Sigmoid colon (tissue), 7 donors: ENCODE data around the gene ACAT2. TPM values are rescaled to one million over a fixed set of nuclear protein-coding genes. Genes with fewer than 3 reads are reported as not detected.

Source experiments
- DNase-seq: peaks from one replicate; pipeline ENCODE4 v3.0.0-alpha.2; 2019
- H3K27ac ChIP-seq, 4 donors: fragments of 200-600 bp; sonication (generic); one replicate each; pipeline ENCODE4 v1.5.1; 2016 to 2019; ENCODE audit warnings: mild to moderate bottlenecking in 1 of 4
- H3K27me3 ChIP-seq, 3 donors: fragments of 200-600 bp; sonication (generic); one replicate each; pipeline ENCODE4 v1.5.1; 2019; ENCODE audit warnings: mild to moderate bottlenecking in 1 of 3
- H3K36me3 ChIP-seq, 4 donors: fragments of 200-600 bp; sonication (generic); one replicate each; pipeline ENCODE4 v1.5.1; 2016 to 2019
- H3K4me1 ChIP-seq, 4 donors: fragments of 200-600 bp; sonication (generic); one replicate each; pipeline ENCODE4 v1.5.1; 2017 to 2019
- H3K4me3 ChIP-seq, 4 donors: fragments of 200-600 bp; sonication (generic); one replicate each; pipeline ENCODE4 v1.5.1; 2017 to 2019; ENCODE audit warnings: mild to moderate bottlenecking in 2 of 4, moderate library complexity in 1 of 4
- H3K9me3 ChIP-seq, 4 donors: fragments of 200-600 bp in 3 of 4; sonication (generic) in 3 of 4; one replicate each; pipeline versions ENCODE4 v1.5.1 to v1.6.1; 2013 to 2019
- EP300 ChIP-seq, 4 donors: sonication (generic); formaldehyde crosslinking; IDR thresholded peaks; one replicate each; pipeline ENCODE4 v1.6.1; 2017; ENCODE audit warnings: antibody characterized with exemption in 4 of 4
- POLR2A ChIP-seq, 2 donors: fragments of 450-650 bp; IDR thresholded peaks; one replicate each; pipeline ENCODE4 v1.6.1; 2016; ENCODE audit warnings: antibody characterized with exemption in 2 of 2, mild to moderate bottlenecking in 2 of 2, moderate library complexity in 2 of 2
- POLR2AphosphoS5 ChIP-seq, 4 donors: sonication (generic); formaldehyde crosslinking; IDR thresholded peaks; one replicate each; pipeline ENCODE4 v1.6.1; 2017; ENCODE audit warnings: antibody characterized with exemption in 4 of 4
- WGBS, 2 donors: extraction: QIAGEN DNeasy Blood & Tissue Kit; methylation state at CpG; one replicate each; pipeline ENCODE4 v1.1.7; 2013; 5-methylcytosine and 5-hydroxymethylcytosine counted together
- intact Hi-C: fragments of 100-400 bp; cut with DNase I; formaldehyde crosslinking; loops from one replicate; pipeline ENCODE4 v1.15.1; 2023
- polyA plus RNA-seq, 3 donors: library from polyadenylated mRNA; stranded (reverse); fragments of 200-250 nt; gene quantifications; one replicate each; pipeline ENCODE4 v1.2.3, GENCODE V29; 2013
- total RNA-seq, 4 donors: library from RNA; depleted of rRNA; stranded (reverse); fragments of >200 nt; gene quantifications; one replicate each; pipeline ENCODE4 v1.1.0, GENCODE V29; 2016
- TF ChIP-seq, protein P1 (sequence below), 4 experiments: fragments of 450-650 bp in 3 of 4; fragments of 200-600 bp in 1 of 4; IDR thresholded peaks; one replicate each; pipeline ENCODE4 v1.5.1; 2016 to 2019; ENCODE audit warnings: antibody characterized with exemption in 4 of 4, mild to moderate bottlenecking in 3 of 4, moderate library complexity in 2 of 4
- donor health status: healthy with polysubstance abuse.
- donor health status: Bipolar disorder and iron deficiency.
- donor health status: healthy.

The ACAT2 gene
- total and polyA plus RNA-seq, 7 donors = 4.1 to 85.1 (median 12.1) TPM

DNA sequence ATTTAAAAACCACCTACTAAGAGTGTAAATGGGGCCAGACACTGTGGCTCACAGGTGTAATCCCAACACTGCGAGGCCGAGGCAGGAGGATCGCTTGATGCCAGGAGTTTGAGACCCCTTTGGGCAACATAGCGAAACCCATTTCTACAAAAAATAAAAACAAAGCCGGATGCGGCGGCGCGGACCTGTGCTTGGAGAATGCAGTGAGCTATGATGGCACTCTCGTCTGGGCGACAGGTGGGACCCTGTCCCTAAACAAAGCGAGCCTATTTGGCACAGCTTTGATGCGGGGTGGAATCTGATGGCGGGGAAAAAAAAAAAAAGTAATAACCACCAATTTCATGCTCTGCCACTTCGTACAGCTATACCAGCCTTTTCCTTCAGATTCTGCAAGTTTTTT, 26.4 kb downstream of the ACAT2 start:
- no peak for TF ChIP-seq POLR2AphosphoS5 (IDR thresholded peaks at IDR 0.05)
- TF ChIP-seq, protein P1, sequence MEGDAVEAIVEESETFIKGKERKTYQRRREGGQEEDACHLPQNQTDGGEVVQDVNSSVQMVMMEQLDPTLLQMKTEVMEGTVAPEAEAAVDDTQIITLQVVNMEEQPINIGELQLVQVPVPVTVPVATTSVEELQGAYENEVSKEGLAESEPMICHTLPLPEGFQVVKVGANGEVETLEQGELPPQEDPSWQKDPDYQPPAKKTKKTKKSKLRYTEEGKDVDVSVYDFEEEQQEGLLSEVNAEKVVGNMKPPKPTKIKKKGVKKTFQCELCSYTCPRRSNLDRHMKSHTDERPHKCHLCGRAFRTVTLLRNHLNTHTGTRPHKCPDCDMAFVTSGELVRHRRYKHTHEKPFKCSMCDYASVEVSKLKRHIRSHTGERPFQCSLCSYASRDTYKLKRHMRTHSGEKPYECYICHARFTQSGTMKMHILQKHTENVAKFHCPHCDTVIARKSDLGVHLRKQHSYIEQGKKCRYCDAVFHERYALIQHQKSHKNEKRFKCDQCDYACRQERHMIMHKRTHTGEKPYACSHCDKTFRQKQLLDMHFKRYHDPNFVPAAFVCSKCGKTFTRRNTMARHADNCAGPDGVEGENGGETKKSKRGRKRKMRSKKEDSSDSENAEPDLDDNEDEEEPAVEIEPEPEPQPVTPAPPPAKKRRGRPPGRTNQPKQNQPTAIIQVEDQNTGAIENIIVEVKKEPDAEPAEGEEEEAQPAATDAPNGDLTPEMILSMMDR (IDR thresholded peaks at IDR 0.05) = no peak
- Histone ChIP-seq H3K27ac (peak overlapping the region; percentile 96 to 99 (median 98)), H3K4me1 (peaks cover 0 to 62% (median 42%) of the 10 kb centered on the region in 4 donors), H3K4me3 (peak overlapping the region; percentile 86 to 97 (median 96)), H3K27me3 (no peaks in the 10 kb centered on the region), H3K36me3 (peaks cover 21 to 56% (median 27%) of the 10 kb centered on the region in 4 donors), H3K9me3 (no peaks in the 10 kb centered on the region)
- DNase-seq = no peak
- intact Hi-C loops = loop anchor here (2.0 to 5.0 kb wide), 2 partner anchors 25 to 36 kb away; partner anchors contain the start of gene ACAT2
- 14 to 39% methylated on average over 15 of the region's 15 CpGs for WGBS, 2 donors

DNA sequence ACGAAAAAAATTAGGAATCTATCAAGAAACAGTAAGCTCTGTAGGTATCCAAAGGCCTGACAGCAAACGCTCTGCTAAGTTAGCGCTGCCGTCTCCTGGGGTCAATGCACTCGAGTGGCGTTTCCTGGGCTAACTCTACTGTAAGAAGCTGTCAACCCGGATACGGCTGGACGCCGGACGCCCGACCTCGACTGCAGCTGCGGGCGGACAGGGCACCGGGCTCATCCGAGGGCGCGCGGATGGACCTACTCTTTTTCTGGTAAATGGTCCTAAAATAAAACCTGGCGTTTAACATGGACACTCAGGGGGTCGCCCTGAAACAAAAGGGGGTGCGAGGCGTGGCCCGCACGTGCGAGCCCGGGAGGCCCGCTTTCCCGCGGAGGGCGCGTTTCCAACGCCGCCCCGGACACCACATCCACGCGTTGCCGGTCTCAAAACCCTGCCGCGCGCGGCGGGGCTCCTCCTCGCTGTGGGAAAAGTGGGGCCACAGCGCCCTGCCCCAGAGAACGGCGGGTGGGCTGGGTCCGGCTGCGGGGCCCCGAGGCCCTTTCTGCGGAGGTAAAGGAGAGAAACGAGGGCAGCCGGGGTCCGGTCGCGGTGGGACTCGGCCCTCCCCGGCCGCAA, 27.0 kb downstream of the ACAT2 start:
- H3K4me3 ChIP-seq = peak overlapping the region; percentile 86 to 97 (median 96)
- 0 to 1% methylated on average over 60 of the region's 60 CpGs for WGBS, 2 donors
- intact Hi-C loops = loop anchor here (1.0 to 5.0 kb wide), 4 partner anchors 26 to 98 kb away; partner anchors contain the start of genes ACAT2 and WTAP
- DNase-seq = peak; percentile 78
- no peaks in the 10 kb centered on the region for H3K9me3 ChIP-seq
- no peaks in the 10 kb centered on the region for H3K27me3 ChIP-seq
- TF ChIP-seq, protein P1 (IDR thresholded peaks at IDR 0.05) = no peak
- no peak for TF ChIP-seq EP300 (IDR thresholded peaks at IDR 0.05)
- no peak for TF ChIP-seq POLR2AphosphoS5 (IDR thresholded peaks at IDR 0.05)
- TF ChIP-seq POLR2A (IDR thresholded peaks at IDR 0.05) = no peak
- H3K36me3 ChIP-seq = peaks cover 16 to 53% (median 24%) of the 10 kb centered on the region in 4 donors
- H3K4me1 ChIP-seq = peaks cover 0 to 67% (median 47%) of the 10 kb centered on the region in 4 donors
- peak overlapping the region; percentile 96 to 99 (median 98) for H3K27ac ChIP-seq

DNA sequence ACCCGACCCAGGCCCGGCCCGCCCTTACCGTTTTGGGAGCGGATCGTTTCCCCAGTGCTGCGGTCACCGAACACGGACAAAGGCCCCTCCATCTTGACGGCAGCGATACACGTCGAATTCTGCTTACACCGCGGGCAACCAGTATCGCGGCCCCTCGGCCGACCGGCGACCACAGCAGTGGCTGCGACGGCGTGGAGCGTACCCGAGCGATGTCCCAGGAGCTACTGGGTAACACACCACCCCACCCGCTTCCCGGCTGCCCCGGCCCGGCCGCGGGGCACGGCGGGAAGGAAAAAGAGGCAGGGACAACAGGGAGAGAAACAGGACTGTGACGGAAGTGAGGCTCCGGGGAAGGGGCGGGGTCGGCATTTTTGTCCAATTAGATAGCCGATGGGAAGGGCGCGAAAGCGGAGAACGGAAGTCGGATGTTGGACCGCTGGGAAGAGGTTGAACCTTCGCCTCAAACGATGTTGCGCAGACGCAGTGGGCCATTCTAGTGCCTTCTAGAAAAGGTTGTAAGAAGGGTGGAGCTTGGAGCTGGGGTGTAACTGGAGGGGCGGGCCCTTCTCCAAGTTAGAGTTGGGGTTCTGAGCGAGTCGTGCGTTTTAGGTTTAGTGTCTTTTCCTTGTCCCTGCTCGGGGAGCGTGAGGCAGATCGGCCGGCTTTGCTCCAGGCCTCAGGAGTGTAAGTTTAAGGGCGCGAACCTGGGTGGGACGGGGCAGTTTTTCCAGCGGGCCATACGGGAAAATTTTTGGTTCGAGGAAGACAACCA, 27.7 kb downstream of the ACAT2 start, which contains the start of gene TCP1:
TCP1 (minus strand) TSS at position 226 of the 772 bp plus-strand sequence; CDS start at position 92, 134 bp downstream.
- Histone ChIP-seq H3K4me1 (peaks cover 0 to 73% (median 50%) of the 10 kb centered on the region in 4 donors), H3K4me3 (peak within 1 kb of the TSS; percentile 86 to 97 (median 96)), H3K27me3 (no peaks in the 10 kb centered on the region), H3K9me3 (no peaks in the 10 kb centered on the region), H3K36me3 (peaks cover 16 to 50% (median 24%) of the 10 kb centered on the region in 4 donors), H3K27ac (peak within 1 kb of the TSS; percentile 96 to 99 (median 98))
- intact Hi-C loops = loop anchor here (1.0 to 5.0 kb wide), 6 partner anchors 27 to 241 kb away; partner anchors contain the start of genes ACAT2, IGF2R and WTAP
- WGBS, 2 donors = 0 to 1% methylated on average over 64 of the region's 64 CpGs
- TF ChIP-seq POLR2A (IDR thresholded peaks at IDR 0.05) (peak; percentile 96 to 97), POLR2AphosphoS5 (IDR thresholded peaks at IDR 0.05) (peak; percentile 97 to 100 (median 98)), EP300 (IDR thresholded peaks at IDR 0.05) (peak in 1 of 4 donors; percentile 74)
- TF ChIP-seq, protein P1 (IDR thresholded peaks at IDR 0.05) = no peak
- DNase-seq = peak; percentile 100

DNA sequence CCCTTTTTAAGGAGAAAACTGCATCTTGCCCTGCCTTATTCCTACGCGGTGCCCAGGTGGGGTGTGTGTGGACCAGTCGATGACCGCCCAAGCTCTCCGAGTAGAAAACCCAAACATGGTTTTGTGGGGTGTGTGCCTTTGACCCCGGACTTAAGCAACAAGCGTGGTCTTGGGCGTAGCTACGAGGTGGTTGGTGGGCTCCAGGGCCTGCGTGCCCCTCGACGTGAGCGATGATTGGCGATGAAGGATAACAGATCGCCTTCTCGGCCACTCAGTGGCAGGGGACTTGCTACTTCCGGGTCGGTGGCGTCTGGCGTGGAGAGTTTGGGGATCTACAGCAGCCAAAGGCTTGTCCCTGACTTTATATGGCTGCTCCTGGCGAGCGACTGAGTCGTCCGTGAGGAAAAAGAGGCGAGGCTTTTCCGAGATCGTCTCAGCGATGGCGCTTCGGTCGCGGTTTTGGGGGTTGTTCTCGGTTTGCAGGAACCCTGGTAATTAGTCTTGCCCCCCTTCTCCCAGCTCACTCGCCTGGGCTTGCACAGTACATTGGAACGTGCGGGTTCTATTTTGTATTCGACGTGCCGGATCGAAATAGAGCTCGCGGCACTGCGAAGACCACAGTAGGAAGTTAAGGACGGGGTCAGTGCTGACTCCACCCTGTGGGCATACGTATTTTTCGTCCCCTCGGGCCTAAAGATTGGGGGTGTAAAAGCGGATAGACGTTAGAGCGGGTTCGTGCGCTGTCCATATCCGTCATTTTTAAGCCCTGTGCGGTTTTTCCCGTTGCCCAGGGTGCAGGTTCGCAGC, 28.5 kb downstream of the ACAT2 start, which contains the start of gene MRPL18:
MRPL18 (plus strand) TSS at position 319 of the 807 bp plus-strand sequence; CDS start at position 440, 121 bp downstream.
- Histone ChIP-seq H3K36me3 (peaks cover 14 to 42% (median 19%) of the 10 kb centered on the region in 4 donors), H3K27ac (peak within 1 kb of the TSS; percentile 96 to 99 (median 98)), H3K27me3 (no peaks in the 10 kb centered on the region), H3K4me1 (peaks cover 0 to 67% (median 50%) of the 10 kb centered on the region in 4 donors), H3K4me3 (peak within 1 kb of the TSS; percentile 86 to 97 (median 96)), H3K9me3 (no peaks in the 10 kb centered on the region)
- intact Hi-C loops = loop anchor here (2.0 kb wide), 2 partner anchors 178 to 240 kb away; partner anchors contain the start of gene IGF2R
- 0% methylated on average over 56 of the region's 56 CpGs for WGBS, 2 donors
- peak; percentile 99 for DNase-seq
- TF ChIP-seq EP300 (IDR thresholded peaks at IDR 0.05) (no peak), POLR2AphosphoS5 (IDR thresholded peaks at IDR 0.05) (peak; percentile 82 to 91 (median 88)), POLR2A (IDR thresholded peaks at IDR 0.05) (peak; percentile 58 to 65)
- TF ChIP-seq, protein P1 (IDR thresholded peaks at IDR 0.05) = no peak
